WTC11 (cell line): ENCODE results near the gene NACC2. TPM values are rescaled to one million over a fixed set of nuclear protein-coding genes. Genes with fewer than 3 reads are reported as not detected.
"Not testable (repeated sequence)": the region's sequence is repeated elsewhere in the genome, so short reads cannot be mapped to it uniquely, and the experiment has no call there.

Experiments
- ATAC-seq: fragments of 200-7000 bp; cut with Tn5 transposase; 2 replicates; pipeline ENCODE4 v1.10.0; 2021; ENCODE audit warnings: mild to moderate bottlenecking, moderate library complexity
- CTCF ChIA-PET: fragments of 300-600 bp; sonication (Branson Sonifier 250); formaldehyde crosslinking; loops from one replicate; lab custom pipeline; 2021; ENCODE audit warnings: antibody characterized with exemption; lab: Charles Lee
- POLR2A ChIA-PET: fragments of 350-600 bp; sonication (Branson Sonifier 250); formaldehyde crosslinking; loops from one replicate; lab custom pipeline; 2021; ENCODE audit warnings: antibody characterized with exemption; lab: Charles Lee
- DNase-seq: peaks from one replicate; pipeline ENCODE4 v3.0.0; 2021; ENCODE audit warnings: low spot score
- H3K27ac Mint-ChIP-seq: 2 replicates; pipeline ENCODE4 v1.8.0; 2021; ENCODE audit warnings: mixed read lengths
- H3K27me3 Mint-ChIP-seq: 2 replicates; pipeline ENCODE4 v1.8.0; 2021; ENCODE audit warnings: low read depth, mild to moderate bottlenecking, moderate library complexity, mixed read lengths
- H3K36me3 Mint-ChIP-seq: 2 replicates; pipeline ENCODE4 v1.8.0; 2021; ENCODE audit warnings: mixed read lengths
- H3K4me1 Mint-ChIP-seq: 2 replicates; pipeline ENCODE4 v1.8.0; 2022; ENCODE audit warnings: mixed read lengths
- H3K4me3 Mint-ChIP-seq: 2 replicates; pipeline ENCODE4 v1.8.0; 2021; ENCODE audit warnings: mild to moderate bottlenecking, moderate library complexity, mixed read lengths
- H3K9me3 Mint-ChIP-seq: 2 replicates; pipeline ENCODE4 v1.8.0; 2021; ENCODE audit warnings: mixed read lengths
- CREB1 ChIP-seq: sonication (generic); formaldehyde crosslinking; IDR thresholded peaks from 2 replicates; pipeline ENCODE4 v1.8.0; 2023; ENCODE audit warnings: mild to moderate bottlenecking, missing genetic modification reagents
- GABPB1 ChIP-seq: sonication (generic); formaldehyde crosslinking; IDR thresholded peaks from 2 replicates; pipeline ENCODE4 v1.8.1; 2023; ENCODE audit warnings: mild to moderate bottlenecking, missing genetic modification reagents
- IRF2 ChIP-seq: sonication (generic); formaldehyde crosslinking; IDR thresholded peaks from 2 replicates; pipeline ENCODE4 v1.8.0; 2022; ENCODE audit warnings: low read depth, missing genetic modification reagents, borderline replicate concordance
- NFYB ChIP-seq: sonication (generic); formaldehyde crosslinking; conservative IDR thresholded peaks from 2 replicates; pipeline ENCODE4 v1.8.0; 2022; ENCODE audit warnings: low read depth, missing genetic modification reagents
- RORB ChIP-seq: fragments of 250-450 bp; sonication (Bioruptor Pico); IDR thresholded peaks from 2 replicates; pipeline ENCODE4 v1.9.0; 2021; ENCODE audit warnings: mild to moderate bottlenecking
- ZNF121 ChIP-seq: sonication (generic); formaldehyde crosslinking; IDR thresholded peaks from 2 replicates; pipeline ENCODE4 v1.8.0; 2023; ENCODE audit warnings: missing genetic modification reagents
- ZNF671 ChIP-seq: fragments of 250-450 bp; sonication (Bioruptor Pico); IDR thresholded peaks from 2 replicates; pipeline ENCODE4 v1.8.0; 2021; ENCODE audit warnings: mild to moderate bottlenecking
- total RNA-seq: library from RNA; stranded (reverse); gene quantifications from 3 replicates; pipeline ENCODE4 v1.2.3, GENCODE V29; 2021
- TF ChIP-seq, protein P1 (sequence below): sonication (generic); formaldehyde crosslinking; IDR thresholded peaks from 2 replicates; pipeline ENCODE4 v1.8.0; 2022; ENCODE audit warnings: mild to moderate bottlenecking, missing genetic modification reagents
- TF ChIP-seq, protein P2 (sequence below): fragments of 200-600 bp; IDR thresholded peaks from 2 replicates; pipeline ENCODE4 v1.8.0; 2022; ENCODE audit warnings: antibody characterized with exemption
- TF ChIP-seq, protein P3 (sequence below): sonication (generic); formaldehyde crosslinking; IDR thresholded peaks from 2 replicates; pipeline ENCODE4 v1.8.1; 2022; ENCODE audit warnings: missing genetic modification reagents, borderline replicate concordance
- TF ChIP-seq, protein P4 (sequence below): sonication (generic); formaldehyde crosslinking; IDR thresholded peaks from 2 replicates; pipeline ENCODE4 v1.8.1; 2023; ENCODE audit warnings: mild to moderate bottlenecking, missing genetic modification reagents, borderline replicate concordance

Gene NACC2
- total RNA-seq, 1 experiment from 2014 or later: 17.1 TPM

DNA sequence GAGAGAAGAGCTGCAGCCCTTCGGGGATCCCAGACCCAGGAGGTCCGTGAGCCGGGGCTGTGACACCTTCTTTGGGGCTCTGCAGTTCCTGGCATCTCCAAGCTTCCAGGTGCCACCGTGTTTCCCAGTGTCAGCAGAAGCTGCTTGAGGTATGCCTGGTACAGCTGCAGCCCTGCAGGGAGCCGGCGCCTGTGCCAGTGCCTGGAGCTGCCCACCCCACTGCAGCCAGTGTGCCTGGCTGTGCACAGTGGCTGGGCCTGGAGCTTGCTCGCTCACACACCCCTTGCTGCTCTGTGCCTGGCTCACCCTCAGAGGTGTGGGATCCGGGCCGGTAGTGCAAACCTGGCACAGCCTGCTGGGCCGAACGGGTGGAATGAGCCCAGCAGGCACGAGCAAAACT is 65.5 kb downstream of the NACC2 start (continued):
- TF ChIP-seq, protein P1, sequence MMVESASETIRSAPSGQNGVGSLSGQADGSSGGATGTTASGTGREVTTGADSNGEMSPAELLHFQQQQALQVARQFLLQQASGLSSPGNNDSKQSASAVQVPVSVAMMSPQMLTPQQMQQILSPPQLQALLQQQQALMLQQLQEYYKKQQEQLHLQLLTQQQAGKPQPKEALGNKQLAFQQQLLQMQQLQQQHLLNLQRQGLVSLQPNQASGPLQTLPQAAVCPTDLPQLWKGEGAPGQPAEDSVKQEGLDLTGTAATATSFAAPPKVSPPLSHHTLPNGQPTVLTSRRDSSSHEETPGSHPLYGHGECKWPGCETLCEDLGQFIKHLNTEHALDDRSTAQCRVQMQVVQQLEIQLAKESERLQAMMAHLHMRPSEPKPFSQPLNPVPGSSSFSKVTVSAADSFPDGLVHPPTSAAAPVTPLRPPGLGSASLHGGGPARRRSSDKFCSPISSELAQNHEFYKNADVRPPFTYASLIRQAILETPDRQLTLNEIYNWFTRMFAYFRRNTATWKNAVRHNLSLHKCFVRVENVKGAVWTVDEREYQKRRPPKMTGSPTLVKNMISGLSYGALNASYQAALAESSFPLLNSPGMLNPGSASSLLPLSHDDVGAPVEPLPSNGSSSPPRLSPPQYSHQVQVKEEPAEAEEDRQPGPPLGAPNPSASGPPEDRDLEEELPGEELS (CRISPR knock-in tag): no peak
- TF ChIP-seq, protein P2, sequence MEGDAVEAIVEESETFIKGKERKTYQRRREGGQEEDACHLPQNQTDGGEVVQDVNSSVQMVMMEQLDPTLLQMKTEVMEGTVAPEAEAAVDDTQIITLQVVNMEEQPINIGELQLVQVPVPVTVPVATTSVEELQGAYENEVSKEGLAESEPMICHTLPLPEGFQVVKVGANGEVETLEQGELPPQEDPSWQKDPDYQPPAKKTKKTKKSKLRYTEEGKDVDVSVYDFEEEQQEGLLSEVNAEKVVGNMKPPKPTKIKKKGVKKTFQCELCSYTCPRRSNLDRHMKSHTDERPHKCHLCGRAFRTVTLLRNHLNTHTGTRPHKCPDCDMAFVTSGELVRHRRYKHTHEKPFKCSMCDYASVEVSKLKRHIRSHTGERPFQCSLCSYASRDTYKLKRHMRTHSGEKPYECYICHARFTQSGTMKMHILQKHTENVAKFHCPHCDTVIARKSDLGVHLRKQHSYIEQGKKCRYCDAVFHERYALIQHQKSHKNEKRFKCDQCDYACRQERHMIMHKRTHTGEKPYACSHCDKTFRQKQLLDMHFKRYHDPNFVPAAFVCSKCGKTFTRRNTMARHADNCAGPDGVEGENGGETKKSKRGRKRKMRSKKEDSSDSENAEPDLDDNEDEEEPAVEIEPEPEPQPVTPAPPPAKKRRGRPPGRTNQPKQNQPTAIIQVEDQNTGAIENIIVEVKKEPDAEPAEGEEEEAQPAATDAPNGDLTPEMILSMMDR: no peak

DNA sequence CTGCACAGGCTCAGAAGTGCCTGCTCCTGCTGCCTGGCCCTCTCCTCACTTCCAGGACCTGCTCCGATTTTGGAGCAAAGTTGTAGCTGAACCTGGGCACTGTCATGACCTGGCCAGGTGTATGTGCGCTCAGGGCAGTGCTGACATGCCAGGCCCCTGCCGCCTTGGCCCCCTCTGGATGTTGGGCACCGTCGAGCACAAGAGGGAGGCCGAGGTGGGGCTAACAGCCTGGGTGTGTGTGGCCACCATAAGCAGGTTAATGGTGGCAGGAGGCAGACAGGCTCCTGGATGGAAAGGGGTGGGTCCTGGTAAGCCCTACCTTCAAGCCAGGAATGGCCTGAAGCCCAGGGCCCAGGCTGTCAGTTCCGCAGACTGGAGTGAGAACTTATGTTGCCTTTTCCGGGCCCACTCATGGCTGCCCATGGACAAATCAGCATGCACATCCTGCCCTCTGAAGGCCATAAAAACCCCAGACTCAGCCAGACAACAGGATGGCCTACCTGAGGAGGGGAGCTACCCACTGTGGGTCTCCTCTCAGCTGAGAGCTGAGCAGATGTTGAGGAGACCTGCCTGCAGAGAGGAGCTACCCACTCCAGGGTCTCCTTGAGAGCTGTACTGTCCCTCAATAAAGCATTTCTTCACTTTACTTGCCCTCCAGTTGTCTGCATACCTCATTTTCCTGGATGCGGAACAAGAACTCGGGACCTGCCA is 66.2 kb downstream of the NACC2 start:
- H3K4me3 Mint-ChIP-seq: no peak overlapping the region
- ChIA-PET CTCF (interaction anchor here (0.6 kb wide), 1 partner anchor 1858 kb away, joined by 3 read pairs; no protein-coding TSS in a partner anchor), POLR2A (interaction anchor here (0.6 kb wide), 1 partner anchor 310 kb away, joined by 5 read pairs; no protein-coding TSS in a partner anchor)
- H3K27ac Mint-ChIP-seq: no peak overlapping the region
- DNase-seq (no peak), ATAC-seq (no peak)
- H3K36me3 Mint-ChIP-seq: peaks cover 7% of the 10 kb centered on the region; the same call in 1 of the 2 replicates
- H3K4me1 Mint-ChIP-seq: no peaks in the 10 kb centered on the region; the same call in 1 of the 2 replicates
- H3K9me3 Mint-ChIP-seq: 0 out of 2 replicates have a peak, but pooled peaks cover 3% of the 10 kb centered on the region
- TF ChIP-seq GABPB1 (no peak), ZNF671 (CRISPR knock-in tag) (no peak), RORB (CRISPR knock-in tag) (no peak), CREB1 (CRISPR knock-in tag) (no peak), IRF2 (CRISPR knock-in tag) (no peak), ZNF121 (CRISPR knock-in tag) (no peak), NFYB (CRISPR knock-in tag) (no peak)
- TF ChIP-seq, protein P3, sequence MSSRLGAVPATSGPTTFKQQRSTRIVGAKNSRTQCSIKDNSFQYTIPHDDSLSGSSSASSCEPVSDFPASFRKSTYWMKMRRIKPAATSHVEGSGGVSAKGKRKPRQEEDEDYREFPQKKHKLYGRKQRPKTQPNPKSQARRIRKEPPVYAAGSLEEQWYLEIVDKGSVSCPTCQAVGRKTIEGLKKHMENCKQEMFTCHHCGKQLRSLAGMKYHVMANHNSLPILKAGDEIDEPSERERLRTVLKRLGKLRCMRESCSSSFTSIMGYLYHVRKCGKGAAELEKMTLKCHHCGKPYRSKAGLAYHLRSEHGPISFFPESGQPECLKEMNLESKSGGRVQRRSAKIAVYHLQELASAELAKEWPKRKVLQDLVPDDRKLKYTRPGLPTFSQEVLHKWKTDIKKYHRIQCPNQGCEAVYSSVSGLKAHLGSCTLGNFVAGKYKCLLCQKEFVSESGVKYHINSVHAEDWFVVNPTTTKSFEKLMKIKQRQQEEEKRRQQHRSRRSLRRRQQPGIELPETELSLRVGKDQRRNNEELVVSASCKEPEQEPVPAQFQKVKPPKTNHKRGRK: no peak
- TF ChIP-seq, protein P4, sequence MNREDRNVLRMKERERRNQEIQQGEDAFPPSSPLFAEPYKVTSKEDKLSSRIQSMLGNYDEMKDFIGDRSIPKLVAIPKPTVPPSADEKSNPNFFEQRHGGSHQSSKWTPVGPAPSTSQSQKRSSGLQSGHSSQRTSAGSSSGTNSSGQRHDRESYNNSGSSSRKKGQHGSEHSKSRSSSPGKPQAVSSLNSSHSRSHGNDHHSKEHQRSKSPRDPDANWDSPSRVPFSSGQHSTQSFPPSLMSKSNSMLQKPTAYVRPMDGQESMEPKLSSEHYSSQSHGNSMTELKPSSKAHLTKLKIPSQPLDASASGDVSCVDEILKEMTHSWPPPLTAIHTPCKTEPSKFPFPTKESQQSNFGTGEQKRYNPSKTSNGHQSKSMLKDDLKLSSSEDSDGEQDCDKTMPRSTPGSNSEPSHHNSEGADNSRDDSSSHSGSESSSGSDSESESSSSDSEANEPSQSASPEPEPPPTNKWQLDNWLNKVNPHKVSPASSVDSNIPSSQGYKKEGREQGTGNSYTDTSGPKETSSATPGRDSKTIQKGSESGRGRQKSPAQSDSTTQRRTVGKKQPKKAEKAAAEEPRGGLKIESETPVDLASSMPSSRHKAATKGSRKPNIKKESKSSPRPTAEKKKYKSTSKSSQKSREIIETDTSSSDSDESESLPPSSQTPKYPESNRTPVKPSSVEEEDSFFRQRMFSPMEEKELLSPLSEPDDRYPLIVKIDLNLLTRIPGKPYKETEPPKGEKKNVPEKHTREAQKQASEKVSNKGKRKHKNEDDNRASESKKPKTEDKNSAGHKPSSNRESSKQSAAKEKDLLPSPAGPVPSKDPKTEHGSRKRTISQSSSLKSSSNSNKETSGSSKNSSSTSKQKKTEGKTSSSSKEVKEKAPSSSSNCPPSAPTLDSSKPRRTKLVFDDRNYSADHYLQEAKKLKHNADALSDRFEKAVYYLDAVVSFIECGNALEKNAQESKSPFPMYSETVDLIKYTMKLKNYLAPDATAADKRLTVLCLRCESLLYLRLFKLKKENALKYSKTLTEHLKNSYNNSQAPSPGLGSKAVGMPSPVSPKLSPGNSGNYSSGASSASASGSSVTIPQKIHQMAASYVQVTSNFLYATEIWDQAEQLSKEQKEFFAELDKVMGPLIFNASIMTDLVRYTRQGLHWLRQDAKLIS (CRISPR knock-in tag): no peak
- TF ChIP-seq, all 79 proteins: peak for 0
- no peaks in the 10 kb centered on the region for H3K27me3 Mint-ChIP-seq

- CTCF ChIA-PET, H3K27me3 Mint-ChIP-seq, ATAC-seq, H3K9me3 Mint-ChIP-seq, H3K27ac Mint-ChIP-seq, H3K4me3 Mint-ChIP-seq, H3K4me1 Mint-ChIP-seq, POLR2A ChIA-PET, DNase-seq, H3K36me3 Mint-ChIP-seq: not testable (repeated sequence)
These were observed 68.2 kb downstream of the NACC2 start for GRCh38 chr9:136026943-136027289.
